Measurements from ENCODE around the gene RERE.

RERE gene

GRCh38 chr1:8438489-8438888 lies 379.0 kb downstream of the RERE start:
- no peak for DNase-seq

GRCh38 chr1:8437347-8437746 lies 380.1 kb downstream of the RERE start:
- DNase-seq = no peak

GRCh38 chr1:8435569-8436071 lies 381.8 kb downstream of the RERE start:
- DNase-seq = no peak

GRCh38 chr1:8434101-8434500 lies 383.3 kb downstream of the RERE start:
- DNase-seq = no peak

- no peak for DNase-seq
These were observed 385.7 kb downstream of the RERE start for GRCh38 chr1:8431784-8432183.

GRCh38 chr1:8431019-8431418 lies 386.4 kb downstream of the RERE start:
- DNase-seq = peak; percentile 14 to 53 (median 28)

GRCh38 chr1:8430476-8430875 lies 387.0 kb downstream of the RERE start:
- DNase-seq = peak in 1 of 6 experiments; percentile 9

- DNase-seq = no peak
These were observed 387.8 kb downstream of the RERE start for GRCh38 chr1:8429549-8430110.

GRCh38 chr1:8428441-8428840 lies 389.0 kb downstream of the RERE start:
- DNase-seq = no peak

GRCh38 chr1:8427986-8428385 lies 389.5 kb downstream of the RERE start:
- no peak for DNase-seq

GRCh38 chr1:8427493-8427892 lies 389.9 kb downstream of the RERE start:
- DNase-seq = peak in 3 of 6 experiments; percentile 12 to 43 (median 38)

GRCh38 chr1:8426996-8427395 lies 390.4 kb downstream of the RERE start:
- no peak for DNase-seq

- DNase-seq = no peak
These were observed 391.7 kb downstream of the RERE start for GRCh38 chr1:8425781-8426161.

- DNase-seq = no peak
These were observed 392.2 kb downstream of the RERE start for GRCh38 chr1:8425150-8425780.

GRCh38 chr1:8424539-8425116 lies 392.8 kb downstream of the RERE start:
- DNase-seq = peak; percentile 43 to 79 (median 58)

- DNase-seq = peak; percentile 19 to 73 (median 46)
These were observed 393.5 kb downstream of the RERE start for GRCh38 chr1:8423692-8424538.

GRCh38 chr1:8423269-8423691 lies 394.2 kb downstream of the RERE start:
- peak in 5 of 6 experiments; percentile 15 to 36 (median 36) for DNase-seq

- peak in 2 of 6 experiments; percentile 31 for DNase-seq
These were observed 394.8 kb downstream of the RERE start for GRCh38 chr1:8422510-8423268.

GRCh38 chr1:8421721-8422120 lies 395.7 kb downstream of the RERE start:
- no peak for DNase-seq

GRCh38 chr1:8420318-8420717 lies 397.1 kb downstream of the RERE start:
- no peak for DNase-seq

- no peak for DNase-seq
These were observed 397.6 kb downstream of the RERE start for GRCh38 chr1:8419861-8420260.

- peak in 1 of 6 experiments; percentile 17 for DNase-seq
These were observed 398.3 kb downstream of the RERE start for GRCh38 chr1:8419172-8419571.

GRCh38 chr1:8418301-8418700 lies 399.1 kb downstream of the RERE start:
- no peak for DNase-seq
